GM12865 (cell line): ENCODE results near the gene LHX5.

Source experiments
- DNase-seq: peaks from one replicate; pipeline ENCODE4 v3.0.0; 2010; ENCODE audit warnings: low read depth
- H3K4me3 ChIP-seq: 2 replicates; pipeline ENCODE4 v1.5.1; 2011; ENCODE audit warnings: mild to moderate bottlenecking, low read depth, low read length, control low read depth
- CTCF ChIP-seq: IDR thresholded peaks from 2 replicates; pipeline ENCODE4 v1.5.1; 2011; ENCODE audit warnings: low read length, control low read depth, low read depth, inconsistent platforms; ENCODE audit not compliant: insufficient read depth; ENCODE audit errors: missing control alignments

The LHX5 gene

GRCh38 chr12:113488322-113488721 lies 16.7 kb upstream of the LHX5 start:
- H3K4me3 ChIP-seq, result no peak overlapping the region
- TF ChIP-seq CTCF, result no peak

DNA sequence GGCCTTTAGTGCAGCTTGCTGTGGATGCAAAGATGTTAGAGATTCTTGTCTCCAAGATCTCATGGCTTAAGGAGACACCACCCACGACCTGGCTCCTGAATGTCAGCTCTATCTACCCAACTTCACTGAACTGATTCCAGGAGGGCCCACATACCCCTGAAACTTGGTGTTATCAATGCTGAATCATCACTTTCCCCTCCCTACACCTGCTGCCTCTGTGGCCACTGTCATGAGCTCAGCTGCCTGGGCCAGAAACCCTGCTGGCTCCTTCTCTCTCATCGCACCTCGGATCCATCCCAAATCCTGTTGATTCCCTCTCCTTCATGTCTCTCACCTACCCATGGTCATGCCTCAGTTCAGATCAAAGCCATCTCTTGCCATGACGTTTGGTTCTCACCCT lies 15.1 kb upstream of the LHX5 start:
- no peak for DNase-seq
- no peak for TF ChIP-seq CTCF
- no peak overlapping the region for H3K4me3 ChIP-seq

More at GRCh38 chr12:113488322-113488721, 16.7 kb upstream of the LHX5 start:
- DNase-seq, result no peak

- DNase-seq, result no peak
- TF ChIP-seq CTCF, result no peak
- H3K4me3 ChIP-seq, result no peak overlapping the region
Observed at GRCh38 chr12:113485330-113485729, 13.7 kb upstream of the LHX5 start.

GRCh38 chr12:113482334-113482733 lies 10.7 kb upstream of the LHX5 start:
- DNase-seq, result no peak
- TF ChIP-seq CTCF, result no peak
- no peak overlapping the region for H3K4me3 ChIP-seq

DNA sequence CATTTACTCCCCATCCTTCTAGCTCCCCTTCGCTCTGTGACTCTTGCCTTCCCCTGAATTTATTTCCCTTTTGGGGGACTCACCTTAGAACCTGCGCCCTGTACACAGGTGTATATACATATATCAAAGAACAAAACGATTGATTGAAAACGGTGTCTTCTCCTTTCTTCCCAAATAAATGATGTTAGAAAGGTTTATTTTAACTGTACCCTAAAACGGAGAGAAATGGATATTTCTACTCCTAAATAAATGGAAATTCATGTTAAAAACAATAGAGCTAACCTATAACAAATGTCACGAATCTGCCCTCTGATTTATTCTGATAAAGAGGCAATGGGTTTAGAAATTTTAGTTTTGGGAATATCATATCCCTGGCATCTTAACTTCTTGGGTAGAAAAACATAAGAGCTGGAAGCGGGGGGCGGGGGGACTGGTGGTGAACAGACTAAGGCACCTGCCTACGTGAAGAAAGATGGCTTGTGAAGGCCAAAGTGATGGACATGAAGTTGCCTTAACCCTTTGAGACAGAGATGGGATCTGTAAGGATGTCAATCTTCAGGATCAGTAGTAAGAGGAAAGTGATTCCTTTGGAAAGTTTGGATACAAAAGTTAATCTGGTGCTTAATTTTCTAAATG lies 8.8 kb upstream of the LHX5 start:
- DNase-seq, result no peak
- TF ChIP-seq CTCF, result no peak
- H3K4me3 ChIP-seq, result no peak overlapping the region

- H3K4me3 ChIP-seq, result no peak overlapping the region
- peak; percentile 21 for DNase-seq
Observed at GRCh38 chr12:113479590-113480335, 8.1 kb upstream of the LHX5 start.

More at GRCh38 chr12:113479590-113480335, 8.1 kb upstream of the LHX5 start:
- TF ChIP-seq CTCF, result no peak
